GM18909 (cell line): Measurements from ENCODE around the gene NDUFA12.
"Not testable (repeated sequence)": the region's sequence is repeated elsewhere in the genome, so short reads cannot be mapped to it uniquely, and the experiment has no call there.

Source experiments
- ATAC-seq: cut with Tn5 transposase; IDR thresholded peaks from one replicate; pipeline ENCODE4 v1.9.1; 2021; ENCODE audit warnings: mild to moderate bottlenecking; ENCODE audit not compliant: unreplicated experiment, poor library complexity

NDUFA12 gene

DNA sequence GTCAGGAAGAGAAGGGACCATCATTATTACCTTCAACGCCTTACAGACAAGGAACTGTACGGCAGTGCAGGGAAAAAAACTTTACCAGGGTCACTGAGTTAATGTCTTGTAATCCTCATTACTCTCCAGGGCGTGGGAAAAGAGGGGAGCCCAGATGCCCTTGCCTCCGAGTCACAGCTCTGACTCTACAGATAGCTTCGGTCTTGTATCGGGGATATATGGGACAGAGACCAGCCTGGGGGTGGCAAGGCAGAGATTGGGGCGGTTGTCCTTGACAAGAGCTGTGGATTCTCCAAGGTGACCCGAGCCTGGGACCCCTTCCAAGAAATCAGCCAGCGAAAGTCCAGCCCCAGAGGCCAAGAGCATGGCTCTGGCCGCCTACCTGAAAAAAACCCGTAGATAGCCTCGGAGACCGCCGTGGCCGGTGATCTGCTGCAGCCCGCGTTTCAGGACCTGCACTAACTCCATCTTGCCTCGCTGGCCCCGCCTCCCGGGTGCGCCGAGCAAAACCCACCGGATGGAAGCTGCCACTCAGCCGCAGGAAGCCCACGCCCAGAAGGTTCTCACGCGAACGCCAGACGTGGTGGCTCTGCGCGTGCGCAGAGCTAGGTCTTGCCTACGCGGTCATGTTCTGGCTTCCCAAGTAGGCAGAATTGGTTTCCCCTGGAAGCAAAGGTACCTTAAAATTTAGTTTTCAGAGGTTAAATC lies at the start of gene NDUFA12:
Gene NDUFA12 (minus strand): TSS at position 485 of the 708 bp plus-strand sequence. CDS start 17 bp downstream, at position 468.
- ATAC-seq: peak; percentile 99

DNA sequence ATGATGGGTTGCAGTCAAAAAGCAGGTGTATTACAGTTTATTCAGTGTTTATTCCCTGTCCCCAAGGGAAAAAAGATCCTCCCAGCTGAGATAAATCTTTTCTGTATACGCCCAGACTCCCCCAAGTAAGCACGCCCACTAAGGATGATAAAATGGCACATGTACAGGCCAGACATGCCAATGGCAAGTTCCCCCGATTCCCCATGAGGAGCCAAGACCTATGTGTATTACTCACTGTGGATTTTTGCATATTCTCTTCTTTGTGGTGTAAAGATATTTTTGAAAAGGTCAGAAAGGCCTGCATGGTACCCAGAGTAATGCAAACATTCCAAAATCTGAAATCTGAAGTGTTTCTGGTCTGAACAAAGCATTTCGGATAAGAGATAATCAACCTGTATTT lies 47.7 kb upstream of the NDUFA12 start:
- no peak for ATAC-seq

DNA sequence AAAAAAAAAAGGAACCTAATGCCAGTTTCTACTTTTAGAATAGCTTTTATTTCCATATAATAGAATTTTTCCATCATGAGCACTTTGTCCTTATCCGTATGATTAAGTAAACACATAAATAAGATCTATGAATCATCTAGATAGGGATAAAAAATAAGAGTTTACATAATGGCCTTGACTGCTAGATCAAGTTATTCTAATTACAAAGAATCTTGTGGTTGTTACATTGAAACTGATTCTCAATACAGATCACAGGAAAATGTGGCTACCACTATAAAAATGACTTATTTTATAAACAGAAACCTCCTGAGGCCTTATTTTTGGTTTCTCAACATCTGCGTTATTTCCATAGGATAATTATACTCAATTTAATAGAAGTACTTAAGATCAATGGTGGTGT lies 34.4 kb upstream of the NDUFA12 start:
- ATAC-seq: no peak

DNA sequence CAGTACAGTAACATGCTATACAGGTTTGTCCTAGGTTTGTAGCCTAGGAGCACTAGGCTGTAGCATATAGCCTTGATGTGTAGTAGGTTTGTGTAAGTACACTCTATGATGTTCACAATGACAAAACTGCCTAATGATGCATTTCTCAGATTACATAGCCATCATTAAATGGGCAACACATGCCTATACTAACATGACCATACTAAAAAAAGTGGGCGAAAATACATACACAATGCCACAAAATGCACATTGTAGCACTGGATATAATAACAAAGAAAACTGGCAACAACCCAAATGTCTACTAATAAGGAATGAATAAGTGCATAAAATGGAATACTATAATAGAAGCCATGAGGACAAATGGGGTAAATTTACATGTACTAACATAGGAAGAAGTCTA lies 31.3 kb upstream of the NDUFA12 start:
- no peak for ATAC-seq

DNA sequence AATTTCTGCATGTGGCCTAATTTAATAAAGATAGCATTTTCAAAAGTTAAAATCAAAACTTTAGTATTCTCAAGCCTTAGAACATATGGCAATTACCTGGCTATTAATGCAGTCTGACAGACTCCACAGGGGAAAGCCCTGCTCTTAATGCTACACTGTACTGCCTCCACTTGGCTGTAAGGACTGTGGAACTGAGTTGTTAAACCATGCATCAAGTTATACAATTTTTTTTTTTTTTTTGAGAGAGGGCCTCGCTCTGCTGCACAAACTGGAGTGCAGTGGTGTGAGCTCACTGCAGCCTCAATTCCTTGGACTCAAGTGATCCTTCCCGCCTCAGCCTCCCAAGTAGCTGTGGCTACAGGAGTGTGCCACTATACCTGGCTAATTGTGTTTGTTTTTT lies 19.0 kb upstream of the NDUFA12 start:
- no peak for ATAC-seq

DNA sequence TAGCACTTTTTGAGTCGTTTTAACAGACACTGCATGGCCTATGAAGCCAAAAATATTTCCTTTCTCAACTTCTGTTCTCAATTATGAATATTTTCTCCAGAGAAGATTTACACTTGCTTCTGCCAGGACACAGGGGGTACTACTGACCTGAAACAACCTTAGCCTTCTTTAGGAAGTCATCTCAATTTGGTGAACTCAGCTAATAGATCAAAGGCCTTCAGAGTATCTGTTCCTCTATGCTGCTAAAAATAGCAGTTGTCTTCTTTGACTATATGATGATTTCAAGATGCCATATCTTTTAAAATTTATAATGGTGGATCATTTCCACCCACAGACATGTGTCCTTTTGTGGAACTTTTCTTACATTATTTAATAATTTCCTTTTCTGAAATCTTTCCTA lies 14.0 kb upstream of the NDUFA12 start:
- ATAC-seq: no peak

DNA sequence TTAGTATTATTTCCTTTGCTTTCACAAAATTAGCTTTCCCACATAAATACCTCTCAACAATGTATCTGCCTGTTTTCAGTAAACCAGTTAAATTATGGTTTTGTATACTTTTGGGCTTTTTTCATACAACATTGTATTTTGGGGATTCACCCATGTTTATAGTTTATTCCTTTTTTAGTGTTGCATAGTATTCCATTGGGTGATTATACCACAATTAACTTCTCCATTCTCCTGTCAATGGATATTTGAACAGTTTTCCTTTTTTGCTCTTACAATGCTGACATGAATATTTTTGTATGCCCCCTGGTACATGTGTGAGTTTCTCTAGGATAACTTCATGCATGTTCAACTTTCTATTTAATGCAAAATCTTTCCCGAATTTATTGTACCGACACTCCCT lies 12.6 kb upstream of the NDUFA12 start:
- no peak for ATAC-seq

DNA sequence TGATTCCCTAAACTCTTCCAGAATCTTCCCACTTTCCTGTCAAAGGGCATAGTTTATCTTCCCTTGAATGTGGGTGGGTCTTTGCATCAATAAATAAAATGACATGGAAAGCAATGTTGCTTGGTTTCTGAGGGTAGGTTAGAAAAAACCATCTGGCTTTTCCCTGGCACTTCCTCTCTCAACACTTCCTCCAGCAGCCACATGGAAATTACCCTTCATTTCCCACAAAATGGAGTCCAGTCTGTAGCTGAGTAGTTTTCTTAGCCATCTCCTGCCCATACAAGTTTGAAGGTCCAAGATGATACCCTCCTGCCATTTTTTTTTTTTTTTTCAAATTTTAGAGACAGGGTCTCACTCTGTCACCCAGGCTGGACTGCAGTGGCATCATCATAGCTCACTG lies 11.1 kb upstream of the NDUFA12 start:
- ATAC-seq: no peak

DNA sequence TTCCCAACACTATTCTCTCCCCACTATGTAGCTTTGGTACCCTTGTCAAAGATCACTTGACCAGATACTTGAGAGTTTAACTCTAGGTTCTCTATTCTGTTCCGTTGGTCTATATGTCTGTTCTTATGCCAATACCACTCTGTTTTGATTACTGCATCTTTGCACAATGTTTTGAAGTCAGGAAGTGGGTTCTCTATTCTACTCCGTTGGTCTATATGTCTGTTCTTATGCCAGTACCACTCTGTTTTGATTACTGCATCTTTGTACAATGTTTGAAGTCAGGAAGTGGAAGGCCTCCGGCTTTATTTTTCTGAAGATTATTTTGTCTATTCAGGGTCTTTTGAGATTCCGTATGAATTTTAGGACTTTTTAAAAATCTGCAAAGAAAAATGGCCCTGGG lies 2.7 kb upstream of the NDUFA12 start:
- ATAC-seq: no peak

DNA sequence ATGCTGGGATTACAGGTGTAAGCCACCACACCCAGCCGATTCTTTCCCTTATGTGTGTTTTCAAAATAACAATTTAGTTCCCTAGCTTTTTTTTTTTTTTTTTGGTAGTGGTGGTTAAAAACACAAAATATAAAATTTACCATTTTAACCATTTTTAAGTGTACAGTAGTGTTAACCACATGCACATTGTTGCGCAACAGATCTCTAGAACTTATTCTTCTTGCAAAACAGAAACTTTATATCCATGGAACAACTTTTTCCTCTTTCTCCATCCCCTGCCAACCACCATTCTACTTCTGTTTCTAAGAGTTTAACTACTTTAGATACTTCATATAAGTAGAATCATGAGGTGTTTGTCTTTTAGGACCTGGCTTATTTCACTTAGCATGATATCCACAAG lies 1.1 kb upstream of the NDUFA12 start:
- ATAC-seq: no peak

DNA sequence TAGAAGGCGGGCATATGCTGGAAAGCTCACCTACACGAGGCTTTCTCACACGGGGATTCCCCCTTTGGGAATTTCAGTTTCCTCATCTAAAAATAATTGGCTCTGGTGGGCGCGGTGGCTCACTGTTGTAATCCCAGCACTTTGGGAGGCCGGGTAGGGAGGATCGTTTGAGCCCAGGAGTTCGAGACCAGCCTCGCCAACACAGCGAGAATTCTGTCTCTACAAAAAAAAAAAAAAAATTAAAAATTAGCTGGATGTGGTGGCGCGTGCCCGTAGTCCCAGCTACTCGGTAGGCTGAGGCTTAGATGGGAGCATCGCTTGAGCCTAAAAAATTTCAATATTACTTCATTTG lies 400 bp upstream of the NDUFA12 start:
- no peak for ATAC-seq

DNA sequence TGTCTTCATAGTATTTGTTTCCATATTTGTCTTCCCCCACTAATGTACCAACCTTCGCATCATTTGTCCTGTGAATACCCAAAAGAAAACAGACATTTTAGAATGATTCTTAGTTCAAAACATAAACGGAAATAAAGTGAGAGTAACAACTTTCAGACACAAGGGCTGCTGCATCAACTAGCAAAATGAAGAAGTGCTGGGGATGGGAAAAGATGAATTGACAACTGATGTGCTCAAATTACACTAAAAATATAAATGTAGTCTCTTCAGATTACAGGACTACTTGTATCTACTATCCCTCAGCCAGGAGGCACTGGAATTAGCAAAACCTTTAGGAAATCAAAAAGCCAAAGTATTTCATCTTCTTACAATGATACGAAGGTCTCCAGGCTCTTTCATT lies 743 bp downstream of the NDUFA12 start:
- no peak for ATAC-seq

DNA sequence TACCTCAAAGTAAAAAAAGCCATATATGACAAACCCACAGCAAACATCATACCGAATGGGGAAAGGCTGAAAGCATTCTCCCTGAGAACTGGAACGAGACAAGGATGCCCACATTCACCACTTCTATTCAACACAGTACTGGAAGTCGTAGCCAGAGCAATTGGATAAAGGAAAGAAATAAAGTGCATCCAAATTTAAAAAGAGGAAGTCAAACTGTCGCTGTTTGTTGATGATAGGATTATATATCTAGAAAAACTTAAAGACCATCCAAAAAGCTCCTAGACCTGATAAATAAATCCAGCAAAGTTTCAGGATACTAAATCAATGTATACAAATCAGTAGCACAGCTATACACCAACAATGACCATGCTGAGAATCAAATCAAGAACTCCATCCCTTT lies 5.2 kb downstream of the NDUFA12 start:
- no peak for ATAC-seq

DNA sequence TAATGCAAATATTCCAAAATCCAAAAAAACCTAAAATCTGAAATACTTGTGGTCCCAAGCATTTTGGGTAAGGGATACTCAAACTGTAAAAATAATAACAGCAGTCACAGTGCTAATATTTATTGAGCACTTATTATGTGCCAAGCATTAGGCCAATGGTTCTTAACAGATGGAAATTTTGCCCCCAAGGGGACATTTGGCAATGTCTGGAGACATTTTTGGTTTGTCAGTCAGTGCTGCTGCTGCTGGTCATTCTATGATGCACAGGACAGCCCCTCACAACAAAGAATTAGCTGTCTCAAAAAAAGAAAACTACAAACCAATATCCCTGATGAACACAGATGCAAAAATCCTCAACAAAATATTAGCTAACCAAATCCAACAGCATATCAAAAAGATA lies 5.8 kb downstream of the NDUFA12 start:
- ATAC-seq: no peak

DNA sequence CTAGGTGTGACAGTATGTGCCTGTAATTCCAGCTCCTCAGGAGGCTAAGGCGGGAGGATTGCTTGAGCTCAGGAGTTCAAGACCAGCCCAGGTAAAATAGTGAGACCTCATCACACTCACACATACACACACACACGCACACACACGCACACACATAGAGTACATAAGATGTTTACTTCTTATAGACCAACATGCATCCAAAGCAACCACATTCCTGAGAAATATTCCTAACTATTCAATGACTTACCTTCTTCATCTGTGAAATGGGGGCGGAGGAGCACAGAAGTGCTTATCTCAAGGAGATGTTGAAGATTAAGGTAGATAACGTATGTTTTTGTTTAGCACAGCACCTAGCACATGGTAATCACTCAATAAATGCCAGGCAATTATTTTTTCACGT lies 6.4 kb downstream of the NDUFA12 start:
- ATAC-seq: no peak

DNA sequence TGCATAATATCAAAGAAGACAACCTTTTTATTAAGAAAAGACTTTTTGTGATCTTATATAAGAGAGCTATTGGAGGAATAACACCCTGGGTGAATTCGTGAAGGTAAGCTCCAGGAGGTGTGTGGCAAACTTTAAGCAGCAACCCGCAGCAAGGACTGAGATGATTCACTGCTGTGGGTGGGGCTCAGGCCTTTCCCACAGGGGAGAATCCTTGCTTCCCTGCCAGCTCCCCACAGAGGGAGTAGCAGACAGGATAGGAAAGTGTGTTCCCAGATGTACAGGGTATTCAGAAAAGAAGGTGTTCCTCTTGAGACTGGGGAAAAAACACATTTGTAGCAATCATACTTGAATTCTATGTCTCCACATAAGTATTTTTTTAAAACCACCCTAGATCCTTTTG lies 9.2 kb downstream of the NDUFA12 start:
- ATAC-seq: no peak

DNA sequence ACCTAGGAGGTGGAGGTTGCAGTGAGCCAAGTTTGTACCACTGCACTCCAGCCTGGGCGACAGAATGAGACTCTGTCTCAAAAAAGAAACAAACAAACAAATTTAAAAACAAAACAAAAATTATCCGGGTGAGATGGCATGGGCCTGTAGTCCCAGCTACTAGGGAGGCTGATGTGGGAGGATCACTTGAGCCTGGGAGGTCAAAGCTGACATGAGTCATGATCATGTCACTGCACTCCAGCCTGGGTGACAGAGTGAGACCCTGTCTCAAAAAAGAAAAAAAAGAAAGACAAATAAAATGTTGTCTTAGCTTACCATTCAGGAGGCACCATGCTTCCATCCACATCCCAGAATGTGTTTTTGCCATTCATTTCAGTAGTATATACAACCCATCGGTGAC lies 9.6 kb downstream of the NDUFA12 start:
- ATAC-seq: not testable (repeated sequence)

DNA sequence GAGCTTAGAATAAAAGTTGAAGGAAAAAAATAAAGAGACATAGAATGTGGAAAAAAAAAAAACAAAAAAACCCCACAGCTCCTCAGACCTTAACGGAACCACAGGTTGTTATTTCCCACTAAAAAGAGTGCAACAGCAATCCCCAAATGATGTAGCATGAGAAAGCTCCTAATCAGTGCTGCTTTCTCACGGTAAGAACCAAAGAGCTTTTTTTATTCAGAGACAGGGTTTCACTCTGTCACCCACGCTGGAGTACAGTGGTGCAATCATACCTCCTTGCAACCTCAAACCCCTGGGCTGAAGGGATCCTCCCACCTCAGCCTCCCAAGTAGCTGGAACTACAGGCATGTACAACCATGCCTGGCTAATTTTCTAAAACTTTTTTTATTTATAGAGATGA lies 13.3 kb downstream of the NDUFA12 start:
- no peak for ATAC-seq

DNA sequence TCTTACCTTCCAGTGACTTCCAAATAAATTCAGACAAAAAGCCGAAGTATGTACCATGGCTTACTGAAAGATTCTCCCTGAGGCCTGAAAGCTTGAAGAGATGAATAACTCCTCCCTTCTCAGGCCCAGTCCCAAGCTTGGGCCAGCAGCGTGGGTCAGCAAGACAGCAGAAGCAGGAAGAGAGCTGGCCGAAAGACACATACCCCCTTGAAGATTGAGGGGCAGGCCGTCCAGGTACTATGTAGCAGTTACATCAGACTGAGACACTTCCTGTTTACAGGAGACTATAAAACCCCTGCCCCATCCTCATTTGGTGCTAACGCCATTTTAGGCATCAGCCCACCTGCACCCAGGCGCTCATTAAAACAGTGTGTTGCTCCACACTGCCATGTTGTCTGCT lies 15.0 kb downstream of the NDUFA12 start:
- ATAC-seq: no peak

DNA sequence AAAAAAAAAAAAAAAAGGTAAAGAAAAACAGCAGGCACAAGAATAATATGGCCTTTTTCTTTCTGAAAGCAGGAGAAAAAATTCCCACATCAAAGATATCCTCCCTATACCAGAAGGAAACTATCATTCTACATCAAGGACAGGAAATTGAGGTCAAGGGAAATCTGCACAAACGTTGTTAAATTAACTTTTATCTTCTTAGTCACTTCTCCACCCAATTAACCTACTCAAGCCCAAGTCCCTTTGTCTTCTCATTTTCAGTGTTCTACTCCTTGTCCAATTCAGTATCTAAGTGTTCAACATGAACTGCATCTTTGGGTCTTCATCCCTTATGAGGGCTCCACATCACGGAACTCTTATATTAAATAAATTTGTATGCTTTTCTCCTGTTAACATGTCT lies 15.7 kb downstream of the NDUFA12 start:
- ATAC-seq: no peak

DNA sequence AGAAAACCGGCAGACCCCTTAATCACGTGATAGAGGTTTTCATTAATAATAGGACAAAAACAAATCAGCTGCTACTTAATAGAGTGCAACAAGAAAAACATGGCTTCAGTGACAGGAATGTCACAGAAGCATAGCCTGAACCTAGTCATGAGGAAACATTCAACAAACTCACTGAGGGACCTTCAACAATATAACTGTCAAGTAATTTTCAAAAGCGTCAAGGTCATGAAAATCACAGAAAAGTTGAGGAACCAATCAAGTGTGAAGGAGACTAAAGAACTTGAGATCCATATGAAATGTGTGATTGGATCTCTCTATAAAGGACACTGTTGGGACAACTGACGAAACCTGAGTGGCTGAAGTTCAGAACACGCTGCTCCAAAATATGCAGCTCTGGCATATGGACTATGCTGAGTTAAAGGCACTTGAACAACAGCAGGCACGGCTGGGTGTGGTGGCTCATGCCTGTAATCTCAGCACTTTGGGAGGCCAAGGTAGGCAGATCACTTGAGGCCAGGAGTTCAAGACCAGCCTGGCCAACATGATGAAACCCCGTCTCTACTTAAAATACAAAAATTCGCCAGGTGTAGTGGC lies 16.3 kb downstream of the NDUFA12 start:
- no peak for ATAC-seq

DNA sequence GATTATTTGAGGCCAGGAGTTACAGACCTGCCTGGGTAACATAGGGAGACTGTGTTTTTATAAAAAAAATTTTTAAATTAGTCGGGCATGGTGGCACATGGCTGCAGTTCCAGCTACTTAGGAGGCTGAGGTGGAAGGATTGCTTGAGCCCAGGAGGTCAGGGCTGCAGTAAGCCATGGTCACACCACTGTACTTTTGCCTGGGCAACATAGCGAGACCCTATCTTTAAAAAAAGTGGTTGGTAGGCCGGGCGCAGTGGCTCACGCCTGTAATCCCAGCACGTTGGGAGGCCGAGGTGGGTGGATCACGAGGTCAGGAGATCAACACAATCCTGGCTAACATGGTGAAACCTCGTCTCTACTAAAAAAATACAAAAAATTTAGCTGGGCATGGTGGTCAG lies 18.4 kb downstream of the NDUFA12 start:
- ATAC-seq: not testable (repeated sequence)
